Keratinocyte (primary cell): ENCODE data around the gene NAAA.

Source experiments
- CTCF ChIP-seq, 3 experiments: IDR thresholded peaks in 1 of 3; conservative IDR thresholded peaks in 1 of 3; optimal IDR thresholded peaks in 1 of 3; 2 replicates in 2 of 3; 3 replicates in 1 of 3; pipeline versions ENCODE3 to v1.5.1; 2011; ENCODE audit warnings: low read length in 3 of 3, mild to moderate bottlenecking in 3 of 3, moderate library complexity in 2 of 3, control low read depth in 1 of 3, inconsistent platforms in 1 of 3; ENCODE audit not compliant: insufficient read depth in 2 of 3; ENCODE audit errors: extremely low read depth in 1 of 3
- EZH2 ChIP-seq: IDR thresholded peaks from one replicate; pipeline ENCODE4 v1.6.1; 2012; ENCODE audit warnings: inconsistent platforms, mild to moderate bottlenecking, low read length, moderate library complexity

GRCh38 chr4:75892508-75892907 is 48.3 kb downstream of the NAAA start:
- TF ChIP-seq CTCF (optimal IDR thresholded peaks at IDR 0.05 in 1 of 3, IDR thresholded peaks at IDR 0.05 in 1 of 3, conservative IDR thresholded peaks at IDR 0.05 in 1 of 3; ENCODE audit: extremely low read depth in 1 of 3, insufficient read depth in 2 of 3, low read length in 3 of 3) (peak in 2 of 3 experiments; percentile 13 to 32), EZH2 (no peak)
